UCSD-AML1 (cell line): ENCODE measurements around the gene PNPLA2.

ENCODE experiments used
- DNase-seq: peaks from one replicate; lab custom pipeline; 2025; ENCODE audit not compliant: unreplicated experiment; lab: John Stamatoyannopoulos, UW

PNPLA2 gene

DNA sequence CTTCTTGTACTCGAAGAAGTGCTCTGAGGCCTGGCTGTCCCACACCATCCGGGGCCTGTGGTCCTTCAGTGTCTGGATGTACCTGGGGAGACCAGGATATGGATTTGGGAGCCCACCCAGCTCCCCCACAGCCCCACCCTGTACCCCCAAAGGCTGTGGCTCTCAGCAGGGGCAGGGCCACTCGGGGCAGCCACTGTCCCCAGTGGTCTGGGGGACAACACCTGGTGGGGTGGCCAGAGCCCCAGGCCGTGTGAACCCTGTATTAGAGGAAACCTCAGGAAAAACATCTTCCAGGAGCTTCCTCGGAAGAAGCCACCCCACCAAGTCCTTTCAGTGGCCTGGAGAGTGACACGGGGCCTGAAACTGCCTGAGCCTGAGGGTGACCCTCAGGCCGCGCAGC lies 51.7 kb downstream of the PNPLA2 start:
- DNase-seq: no peak

GRCh38 chr11:871472-871871 lies 52.8 kb downstream of the PNPLA2 start:
- no peak for DNase-seq

GRCh38 chr11:872799-873198 lies 54.1 kb downstream of the PNPLA2 start:
- no peak for DNase-seq

- DNase-seq: no peak
Observed at GRCh38 chr11:873706-874105, 55.0 kb downstream of the PNPLA2 start.
